ENCODE data around the gene NKD2. TPM values are rescaled to one million over a fixed set of nuclear protein-coding genes. Genes with fewer than 3 reads are reported as not detected.

The NKD2 gene
- total RNA-seq, 1 donor from 2014 or later = 1.7 TPM

GRCh38 chr5:1075931-1076330, 67.3 kb downstream of the NKD2 start:
- Histone ChIP-seq H3K36me3 (ENCODE audit: control insufficient read depth, insufficient read depth, low read length) (no peaks in the 10 kb centered on the region), H3K27me3 (ENCODE audit: control insufficient read depth, insufficient read depth, low read length) (no peaks in the 10 kb centered on the region), H3K4me3 (ENCODE audit: low read depth, low read length) (no peak overlapping the region)
- TF ChIP-seq CTCF (IDR thresholded peaks at IDR 0.05; ENCODE audit: insufficient read depth, low read length, poor library complexity, severe bottlenecking) = no peak
- DNase-seq (ENCODE audit: low read depth) = no peak

GRCh38 chr5:1076406-1076805, 67.8 kb downstream of the NKD2 start:
- no peak for TF ChIP-seq CTCF (IDR thresholded peaks at IDR 0.05; ENCODE audit: insufficient read depth, low read length, poor library complexity, severe bottlenecking)
- H3K4me3 ChIP-seq (ENCODE audit: low read depth, low read length) = no peak overlapping the region
- H3K27me3 ChIP-seq (ENCODE audit: control insufficient read depth, insufficient read depth, low read length) = no peaks in the 10 kb centered on the region
- H3K36me3 ChIP-seq (ENCODE audit: control insufficient read depth, insufficient read depth, low read length) = no peaks in the 10 kb centered on the region
- DNase-seq (ENCODE audit: low read depth) = no peak

GRCh38 chr5:1077026-1077425, 68.4 kb downstream of the NKD2 start:
- H3K4me3 ChIP-seq (ENCODE audit: low read depth, low read length) = no peak overlapping the region
- no peaks in the 10 kb centered on the region for H3K27me3 ChIP-seq (ENCODE audit: control insufficient read depth, insufficient read depth, low read length)
- TF ChIP-seq CTCF (IDR thresholded peaks at IDR 0.05; ENCODE audit: insufficient read depth, low read length, poor library complexity, severe bottlenecking) = no peak
- H3K36me3 ChIP-seq (ENCODE audit: control insufficient read depth, insufficient read depth, low read length) = no peaks in the 10 kb centered on the region
- no peak for DNase-seq (ENCODE audit: low read depth)

- Histone ChIP-seq H3K27me3 (ENCODE audit: control insufficient read depth, insufficient read depth, low read length) (no peaks in the 10 kb centered on the region), H3K36me3 (ENCODE audit: control insufficient read depth, insufficient read depth, low read length) (no peaks in the 10 kb centered on the region), H3K4me3 (ENCODE audit: low read depth, low read length) (no peak overlapping the region)
- TF ChIP-seq CTCF (IDR thresholded peaks at IDR 0.05; ENCODE audit: insufficient read depth, low read length, poor library complexity, severe bottlenecking) = no peak
- DNase-seq (ENCODE audit: low read depth) = no peak
Measured at GRCh38 chr5:1077491-1078020, 69.0 kb downstream of the NKD2 start.

- Histone ChIP-seq H3K36me3 (ENCODE audit: control insufficient read depth, insufficient read depth, low read length) (no peaks in the 10 kb centered on the region), H3K4me3 (ENCODE audit: low read depth, low read length) (no peak overlapping the region), H3K27me3 (ENCODE audit: control insufficient read depth, insufficient read depth, low read length) (no peaks in the 10 kb centered on the region)
- no peak for DNase-seq (ENCODE audit: low read depth)
- TF ChIP-seq CTCF (IDR thresholded peaks at IDR 0.05; ENCODE audit: insufficient read depth, low read length, poor library complexity, severe bottlenecking) = no peak
Measured at GRCh38 chr5:1078206-1078605, 69.6 kb downstream of the NKD2 start.

- no peak for DNase-seq (ENCODE audit: low read depth)
- Histone ChIP-seq H3K27me3 (ENCODE audit: control insufficient read depth, insufficient read depth, low read length) (no peaks in the 10 kb centered on the region), H3K4me3 (ENCODE audit: low read depth, low read length) (no peak overlapping the region), H3K36me3 (ENCODE audit: control insufficient read depth, insufficient read depth, low read length) (no peaks in the 10 kb centered on the region)
- TF ChIP-seq CTCF (IDR thresholded peaks at IDR 0.05; ENCODE audit: insufficient read depth, low read length, poor library complexity, severe bottlenecking) = no peak
Measured at GRCh38 chr5:1078851-1079250, 70.2 kb downstream of the NKD2 start.
